ENCODE data around the gene C7.
A peak's percentile ranks its signal among the peaks of the same experiment; 100 is the strongest.

Gene C7

DNA sequence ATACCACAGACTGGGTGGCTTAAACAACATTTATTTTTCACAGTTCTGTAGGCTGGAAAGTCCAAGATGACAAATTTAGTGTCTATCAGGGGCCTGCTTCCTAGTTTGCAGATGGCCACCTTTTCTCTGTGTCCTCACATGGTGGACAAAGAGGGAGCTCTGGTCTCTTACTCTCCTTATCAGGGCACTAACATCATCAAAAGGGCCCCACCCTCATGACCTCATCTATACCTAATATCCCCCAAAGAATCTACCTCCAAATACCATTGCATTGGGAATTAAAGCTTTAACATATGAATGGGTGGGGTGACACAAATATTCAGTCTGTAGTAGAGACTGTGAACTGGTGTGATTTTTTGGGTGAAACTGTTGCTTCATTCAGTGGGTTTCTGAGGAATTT lies 78.1 kb downstream of the C7 start:
- DNase-seq (ENCODE audit: low read depth in 2 of 2): no peak
- TF ChIP-seq, protein P1, sequence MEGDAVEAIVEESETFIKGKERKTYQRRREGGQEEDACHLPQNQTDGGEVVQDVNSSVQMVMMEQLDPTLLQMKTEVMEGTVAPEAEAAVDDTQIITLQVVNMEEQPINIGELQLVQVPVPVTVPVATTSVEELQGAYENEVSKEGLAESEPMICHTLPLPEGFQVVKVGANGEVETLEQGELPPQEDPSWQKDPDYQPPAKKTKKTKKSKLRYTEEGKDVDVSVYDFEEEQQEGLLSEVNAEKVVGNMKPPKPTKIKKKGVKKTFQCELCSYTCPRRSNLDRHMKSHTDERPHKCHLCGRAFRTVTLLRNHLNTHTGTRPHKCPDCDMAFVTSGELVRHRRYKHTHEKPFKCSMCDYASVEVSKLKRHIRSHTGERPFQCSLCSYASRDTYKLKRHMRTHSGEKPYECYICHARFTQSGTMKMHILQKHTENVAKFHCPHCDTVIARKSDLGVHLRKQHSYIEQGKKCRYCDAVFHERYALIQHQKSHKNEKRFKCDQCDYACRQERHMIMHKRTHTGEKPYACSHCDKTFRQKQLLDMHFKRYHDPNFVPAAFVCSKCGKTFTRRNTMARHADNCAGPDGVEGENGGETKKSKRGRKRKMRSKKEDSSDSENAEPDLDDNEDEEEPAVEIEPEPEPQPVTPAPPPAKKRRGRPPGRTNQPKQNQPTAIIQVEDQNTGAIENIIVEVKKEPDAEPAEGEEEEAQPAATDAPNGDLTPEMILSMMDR (IDR thresholded peaks at IDR 0.05; ENCODE audit: low read depth, low read length): no peak
- H3K4me3 ChIP-seq (replicated peaks in 1 of 2; ENCODE audit: low read depth in 2 of 2, low read length in 2 of 2): no peak overlapping the region

DNA sequence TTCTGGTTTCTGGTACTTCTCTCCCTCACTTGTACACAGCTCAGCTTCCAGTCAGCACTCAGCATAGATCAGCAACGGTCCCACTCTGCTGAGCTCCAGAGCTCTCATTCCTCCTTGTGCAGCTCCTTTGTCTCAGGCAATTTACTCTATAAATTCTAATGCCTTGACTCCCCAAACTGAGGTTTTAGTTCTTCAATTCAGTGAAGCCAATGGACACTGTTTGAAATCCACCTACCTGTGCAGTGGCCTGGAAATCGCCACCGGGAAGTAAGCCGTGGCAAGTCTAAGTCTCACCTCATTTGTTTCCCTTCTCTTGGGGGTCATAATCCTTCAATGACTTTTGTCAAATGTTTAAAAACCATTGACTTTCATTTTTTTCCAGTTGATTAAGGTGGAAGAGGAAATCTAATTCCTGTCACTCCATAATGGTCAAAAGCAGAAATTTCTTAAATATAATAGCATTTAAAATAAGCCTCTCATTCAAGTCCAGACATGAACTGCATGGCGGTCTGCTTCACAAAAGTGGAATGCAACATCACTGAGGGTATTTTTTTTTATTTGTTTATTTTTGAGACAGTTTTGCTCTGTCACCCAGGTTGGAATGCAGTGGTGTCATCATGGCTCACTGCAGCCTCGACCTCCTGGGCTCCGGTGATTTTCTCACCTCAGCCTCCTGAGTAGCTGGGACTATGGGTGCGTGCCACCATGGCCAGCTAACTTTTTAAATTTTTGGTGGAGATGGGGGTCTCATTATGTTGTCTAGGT lies 79.6 kb downstream of the C7 start:
- TF ChIP-seq, protein P1 (IDR thresholded peaks at IDR 0.05; ENCODE audit: low read depth, low read length): no peak
- peak in 1 of 2 donors; percentile 67 for DNase-seq (ENCODE audit: low read depth in 2 of 2)
- H3K4me3 ChIP-seq (replicated peaks in 1 of 2; ENCODE audit: low read depth in 2 of 2, low read length in 2 of 2): no peak overlapping the region

DNA sequence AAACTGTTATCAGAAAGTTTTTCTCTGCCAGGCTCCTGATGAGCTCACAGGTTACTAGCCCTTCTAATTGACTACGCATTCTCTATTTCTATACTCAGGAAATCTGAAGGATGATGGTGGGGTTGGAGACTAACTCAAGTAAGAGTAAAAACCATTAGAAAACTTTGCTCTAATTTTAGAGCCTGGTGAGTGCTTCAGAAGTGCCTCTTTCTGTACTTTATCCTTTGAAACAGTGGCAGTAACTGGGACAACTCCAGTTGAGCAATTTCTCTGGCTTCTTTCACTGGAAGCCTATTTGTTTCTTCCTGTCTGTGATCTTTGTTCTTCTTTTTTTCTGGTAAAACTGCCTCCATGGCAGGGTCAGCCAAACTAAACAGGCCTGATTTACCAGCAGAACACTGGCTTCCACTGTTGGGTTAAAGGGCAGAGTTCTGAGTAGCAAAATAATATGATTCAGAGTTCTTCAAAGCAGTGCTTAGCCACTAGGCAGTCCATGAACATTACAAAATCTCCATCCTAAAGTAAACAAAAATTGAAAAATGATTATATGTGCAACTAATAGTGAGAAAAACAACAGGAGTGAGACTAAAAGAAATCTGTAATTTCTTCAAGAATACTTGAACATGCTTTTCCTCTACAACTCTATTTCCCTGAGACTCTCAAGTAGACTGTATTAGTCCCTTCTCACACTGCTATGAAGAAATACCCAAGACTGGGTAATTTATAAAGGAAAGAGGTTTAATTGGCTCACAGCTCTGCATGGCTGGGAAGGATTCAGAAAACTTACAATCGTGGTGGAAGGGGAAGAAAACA lies 82.1 kb downstream of the C7 start:
- DNase-seq (ENCODE audit: low read depth in 2 of 2): peak; percentile 96 to 97
- TF ChIP-seq, protein P1 (IDR thresholded peaks at IDR 0.05; ENCODE audit: low read depth, low read length): no peak
- no peak overlapping the region for H3K4me3 ChIP-seq (replicated peaks in 1 of 2; ENCODE audit: low read depth in 2 of 2, low read length in 2 of 2)

DNA sequence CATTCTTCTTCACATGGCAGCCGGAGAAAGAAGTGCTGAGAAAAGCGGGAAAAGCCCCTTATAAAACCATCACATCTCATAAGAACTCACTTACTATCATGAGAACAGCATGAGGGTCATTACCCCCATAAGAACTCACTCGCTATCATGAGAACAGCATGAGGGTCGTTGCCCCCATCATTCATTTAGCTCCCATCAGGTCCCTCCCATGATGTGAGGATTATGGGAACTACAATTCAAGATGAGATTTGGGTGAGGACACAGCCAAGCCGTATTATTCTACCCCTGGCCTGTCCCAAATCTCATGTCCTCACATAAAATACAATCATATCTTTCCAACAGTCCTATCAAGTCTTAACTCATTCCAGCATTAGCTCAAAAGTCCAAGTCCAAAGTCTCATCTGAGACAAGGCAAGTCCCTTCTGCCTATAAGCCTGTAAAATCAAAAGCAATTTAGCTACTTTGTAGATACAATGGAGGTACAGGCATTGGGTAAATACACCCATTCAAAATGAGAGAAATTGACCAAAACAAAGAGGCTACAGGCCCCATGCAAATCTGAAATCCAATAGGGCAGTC lies 82.8 kb downstream of the C7 start:
- TF ChIP-seq, protein P1 (IDR thresholded peaks at IDR 0.05; ENCODE audit: low read depth, low read length): no peak
- H3K4me3 ChIP-seq (replicated peaks in 1 of 2; ENCODE audit: low read depth in 2 of 2, low read length in 2 of 2): no peak overlapping the region
- no peak for DNase-seq (ENCODE audit: low read depth in 2 of 2)

DNA sequence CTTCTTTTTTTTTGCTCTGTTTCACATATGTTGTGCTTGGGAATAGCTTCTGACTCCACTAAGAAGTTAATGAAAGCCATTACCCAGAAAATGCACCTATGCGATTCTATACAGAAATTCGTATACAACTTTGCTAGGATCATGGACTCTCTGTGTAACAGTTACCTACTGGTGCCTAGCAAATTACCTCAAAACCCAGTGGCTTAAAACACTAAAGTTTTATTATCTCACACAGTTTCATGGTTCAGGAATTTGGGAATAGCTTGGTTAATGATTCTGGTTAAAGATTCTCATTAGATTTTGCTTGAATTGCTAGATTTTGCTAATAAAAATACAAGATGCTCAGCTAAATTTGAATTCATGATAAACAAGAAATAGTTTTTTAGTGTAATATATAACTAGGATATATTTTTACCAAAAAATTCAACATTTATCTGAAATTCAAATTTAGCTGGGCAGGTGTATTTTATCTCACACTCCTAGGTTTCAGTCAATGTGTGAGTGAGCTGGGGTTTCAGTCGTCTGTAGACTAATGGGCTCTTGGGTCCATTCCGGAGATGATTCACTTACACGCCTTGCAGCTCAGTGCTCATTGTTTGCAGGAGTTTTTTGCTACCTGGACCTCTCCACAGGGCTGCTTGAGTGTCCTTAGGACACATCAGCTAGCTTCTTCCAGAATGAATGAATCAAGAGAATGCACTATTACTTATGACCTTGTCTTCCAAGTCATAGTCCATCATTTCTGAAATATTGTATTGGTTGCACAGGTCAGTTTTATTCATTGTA lies 86.7 kb downstream of the C7 start:
- DNase-seq (ENCODE audit: low read depth in 2 of 2): peak in 1 of 2 donors; percentile 41
- TF ChIP-seq, protein P1 (IDR thresholded peaks at IDR 0.05; ENCODE audit: low read depth, low read length): no peak
- H3K4me3 ChIP-seq (replicated peaks in 1 of 2; ENCODE audit: low read depth in 2 of 2, low read length in 2 of 2): no peak overlapping the region

DNA sequence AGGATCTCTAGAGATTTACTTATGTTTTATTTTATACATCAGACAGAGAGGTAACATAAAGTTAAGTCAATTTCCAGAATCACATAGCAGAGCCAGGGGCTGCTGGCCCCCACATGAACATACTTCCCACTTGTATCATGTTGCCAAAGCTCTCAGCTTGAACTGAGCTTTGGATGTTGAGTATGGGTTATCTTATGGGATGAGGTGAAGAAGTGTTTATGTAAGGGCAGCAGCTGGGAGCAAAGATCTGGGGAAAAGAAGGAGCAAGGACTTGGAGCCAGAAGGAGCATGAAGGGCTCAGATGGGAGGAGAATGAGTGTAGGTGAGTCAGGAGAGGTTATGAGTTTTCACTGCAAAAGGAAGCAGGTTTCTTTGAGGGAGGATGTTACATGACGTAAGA lies 89.8 kb downstream of the C7 start:
- no peak overlapping the region for H3K4me3 ChIP-seq (replicated peaks in 1 of 2; ENCODE audit: low read depth in 2 of 2, low read length in 2 of 2)
- TF ChIP-seq, protein P1 (IDR thresholded peaks at IDR 0.05; ENCODE audit: low read depth, low read length): no peak
- DNase-seq (ENCODE audit: low read depth in 2 of 2): peak in 1 of 2 donors; percentile 53
